ENCODE results near the gene GHSR.
A peak's percentile ranks its signal among the peaks of the same experiment; 100 is the strongest.

The GHSR gene

GRCh38 chr3:172447611-172448579 is at the start of gene GHSR:
Gene GHSR, minus strand, starts transcription at chr3:172448456. Its CDS starts 43 bp downstream, at chr3:172448413.
- DNase-seq (ENCODE audit: low read depth), result no peak

DNA sequence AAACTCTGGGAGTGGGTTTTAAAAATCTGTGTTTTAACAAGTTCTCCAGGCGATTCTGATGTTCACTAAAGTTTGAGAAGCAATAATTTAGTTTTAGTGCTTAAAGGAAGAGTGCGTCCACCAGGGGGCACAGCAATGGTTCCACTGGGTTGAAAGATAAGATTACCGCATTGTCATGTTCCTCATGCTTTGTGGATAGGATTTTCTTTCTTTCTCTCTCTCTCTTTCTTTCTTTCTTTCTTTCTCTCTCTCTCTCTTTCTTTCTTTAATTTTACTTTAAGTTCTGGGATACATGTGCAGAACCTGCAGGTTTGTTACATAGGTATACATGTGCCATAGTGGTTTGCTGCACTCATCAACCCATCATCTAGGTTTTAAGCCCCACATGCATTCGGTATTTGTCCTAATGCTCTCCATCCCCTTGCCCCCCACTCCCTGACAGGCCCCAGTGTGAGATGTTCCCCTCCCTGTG is 42.0 kb upstream of the GHSR start:
- DNase-seq (ENCODE audit: low read depth), result peak; percentile 68

- DNase-seq (ENCODE audit: low read depth), result no peak
Measured at GRCh38 chr3:172478116-172478515, 29.9 kb upstream of the GHSR start.

DNA sequence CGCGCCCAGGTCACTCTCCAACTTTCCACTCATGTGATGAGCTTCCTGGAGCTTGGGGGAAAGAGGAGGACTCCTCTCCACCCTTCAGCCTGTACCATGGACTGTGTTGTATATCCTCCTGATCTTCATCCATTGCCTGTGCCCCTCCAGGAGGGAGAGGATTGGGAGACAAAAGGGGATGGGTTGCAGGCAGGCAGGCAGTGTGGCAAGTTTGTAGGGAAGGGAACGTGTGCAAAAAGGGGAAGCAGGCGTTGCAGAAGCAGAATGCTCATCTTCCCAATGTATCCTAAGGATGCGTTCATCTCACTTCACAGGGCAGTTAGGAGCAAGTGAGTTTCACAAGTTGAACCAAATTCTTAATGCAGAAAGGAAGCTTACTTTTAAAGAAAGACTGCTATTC is 28.1 kb upstream of the GHSR start:
- no peak for DNase-seq (ENCODE audit: low read depth)

DNA sequence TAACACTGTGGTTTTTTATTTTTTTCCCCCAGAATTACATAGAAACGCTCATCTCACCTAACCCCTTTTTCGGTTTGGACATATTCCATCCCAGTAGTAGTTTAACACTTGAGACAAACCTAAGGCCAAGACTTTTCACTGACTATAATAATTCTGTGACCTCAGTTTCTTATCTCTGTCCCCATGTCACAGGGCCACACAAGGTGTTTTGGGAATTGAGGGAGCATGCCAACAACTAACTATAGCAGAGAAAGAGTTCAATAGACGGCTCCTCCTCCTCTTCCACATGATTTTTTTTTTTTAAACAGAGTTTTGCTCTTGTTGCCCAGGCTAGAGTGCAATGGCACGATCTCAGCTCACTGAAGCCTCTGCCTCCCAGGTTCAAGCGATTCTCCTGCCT is 27.4 kb upstream of the GHSR start:
- DNase-seq (ENCODE audit: low read depth), result no peak

GRCh38 chr3:172471903-172472302 is 23.6 kb upstream of the GHSR start:
- DNase-seq (ENCODE audit: low read depth), result no peak

GRCh38 chr3:172470588-172470987 is 22.3 kb upstream of the GHSR start:
- no peak for DNase-seq (ENCODE audit: low read depth)

GRCh38 chr3:172467170-172467824 is 19.0 kb upstream of the GHSR start:
- DNase-seq (ENCODE audit: low read depth), result no peak

GRCh38 chr3:172466553-172467130 is 18.4 kb upstream of the GHSR start:
- no peak for DNase-seq (ENCODE audit: low read depth)

DNA sequence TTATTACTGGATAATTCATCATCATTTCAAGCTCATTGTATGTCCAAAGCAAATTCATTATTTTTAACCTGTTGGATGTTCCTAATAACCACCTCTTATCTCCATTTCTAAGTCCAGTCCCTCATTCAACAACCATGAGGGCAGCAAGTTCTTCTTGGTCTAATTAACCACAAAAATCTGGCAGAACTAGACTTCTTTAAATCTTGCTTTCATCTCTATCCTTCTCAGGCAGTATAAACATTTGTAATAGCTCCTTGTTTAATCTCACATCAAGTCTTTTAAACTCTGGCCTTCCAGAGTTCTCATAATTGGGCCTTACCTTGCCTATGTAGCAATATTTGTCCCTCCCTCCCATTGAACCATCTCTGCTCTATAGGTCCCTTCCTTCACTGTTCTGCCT is 17.0 kb upstream of the GHSR start:
- DNase-seq (ENCODE audit: low read depth), result no peak

DNA sequence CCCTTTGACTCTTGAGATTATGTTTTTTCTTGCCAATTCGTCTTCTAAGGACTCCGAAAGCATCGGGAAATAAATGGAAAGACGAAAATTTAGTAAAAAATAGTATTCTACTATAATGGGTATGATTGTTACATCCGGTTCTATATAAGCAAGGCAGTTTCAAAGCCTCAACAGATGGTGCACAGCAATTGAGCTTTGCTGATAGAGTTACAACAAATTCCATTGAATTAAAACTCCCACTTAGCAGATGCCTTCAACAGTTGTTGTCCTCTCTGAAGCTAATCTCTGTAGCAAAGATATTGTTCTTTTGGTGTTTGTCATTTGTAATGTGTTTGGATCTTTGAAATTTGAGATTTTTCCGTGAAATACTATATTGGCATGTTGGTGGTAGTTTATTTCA is 16.1 kb upstream of the GHSR start:
- no peak for DNase-seq (ENCODE audit: low read depth)

GRCh38 chr3:172461530-172462138 is 13.4 kb upstream of the GHSR start:
- DNase-seq (ENCODE audit: low read depth), result no peak

DNA sequence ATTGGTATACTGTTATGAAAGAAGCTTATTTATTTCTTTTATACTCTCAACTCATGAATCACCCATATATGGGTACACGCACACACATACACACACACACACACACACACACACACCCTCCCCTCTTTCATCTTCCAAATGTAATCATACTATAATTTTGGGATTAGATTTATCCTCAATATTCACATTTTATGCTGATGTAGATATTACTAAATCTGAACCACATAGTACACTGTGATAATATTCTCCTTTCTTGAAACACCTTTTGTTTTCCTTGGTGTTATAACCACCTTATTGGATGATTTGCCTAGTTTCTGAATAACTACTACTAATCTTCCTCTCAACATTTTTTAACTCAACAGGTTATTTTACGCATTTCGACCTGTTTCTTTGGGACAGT is 8.1 kb upstream of the GHSR start:
- no peak for DNase-seq (ENCODE audit: low read depth)

- no peak for DNase-seq (ENCODE audit: low read depth)
Measured at GRCh38 chr3:172454180-172454579, 5.9 kb upstream of the GHSR start.

- DNase-seq (ENCODE audit: low read depth), result no peak
Measured at GRCh38 chr3:172449466-172450149, 1.4 kb upstream of the GHSR start.

GRCh38 chr3:172448661-172449465 is 607 bp upstream of the GHSR start:
- DNase-seq (ENCODE audit: low read depth), result no peak

DNA sequence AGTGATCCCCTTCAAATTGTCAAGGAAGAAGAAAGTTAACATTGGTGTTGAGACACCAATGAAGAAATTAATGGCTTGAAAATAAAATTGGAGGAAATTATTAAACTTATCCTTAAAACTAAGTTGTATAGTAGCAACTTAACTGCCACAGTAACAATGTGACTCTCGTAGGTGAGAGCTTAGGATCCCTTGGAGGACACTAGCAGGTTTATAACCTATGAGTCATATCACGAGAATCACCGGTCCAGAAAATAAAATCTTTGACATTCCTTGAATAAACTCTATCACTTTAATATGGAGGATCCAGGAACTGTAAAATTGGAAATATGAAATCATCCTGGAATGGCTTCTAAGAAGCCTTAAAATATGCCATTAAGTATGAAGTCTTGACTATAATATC is 2.1 kb downstream of the GHSR start:
- no peak for DNase-seq (ENCODE audit: low read depth)

DNA sequence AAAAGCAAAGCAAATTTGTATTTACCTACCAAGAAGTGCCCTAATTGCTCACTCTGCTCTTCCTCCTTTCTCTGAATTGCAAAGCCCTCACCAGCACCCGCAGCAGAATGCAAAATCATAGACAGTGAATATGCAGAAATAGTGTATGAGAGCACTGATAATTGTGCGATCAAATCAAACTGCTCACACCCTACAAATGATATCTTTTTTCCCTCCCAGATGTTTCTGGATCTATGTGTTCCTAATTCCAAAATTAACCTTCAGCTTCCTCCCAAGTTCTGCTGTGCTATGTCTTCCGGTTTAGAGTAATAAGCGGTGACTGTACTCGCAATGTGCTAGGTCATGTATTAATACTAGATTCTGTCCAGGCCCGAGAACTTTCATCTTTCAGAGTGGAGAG is 3.4 kb downstream of the GHSR start:
- DNase-seq (ENCODE audit: low read depth), result no peak

DNA sequence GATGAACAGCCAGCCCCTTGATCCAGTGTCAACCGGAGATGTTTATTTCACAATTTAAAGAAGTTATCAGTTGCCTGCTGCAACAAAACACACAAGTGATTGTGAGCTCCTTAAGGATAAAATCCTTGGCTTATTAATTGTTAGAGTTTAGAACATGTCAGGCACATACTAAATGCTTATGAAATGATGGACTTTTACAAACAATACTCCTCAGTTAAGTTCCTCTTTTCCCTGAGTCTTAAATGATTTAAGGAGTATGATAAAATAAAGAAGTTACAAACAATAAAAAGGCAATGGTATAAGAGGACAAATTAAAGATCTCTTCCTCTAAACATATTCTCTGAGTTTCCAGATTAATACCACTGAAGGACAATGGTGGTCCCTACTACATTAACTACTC is 5.7 kb downstream of the GHSR start:
- no peak for DNase-seq (ENCODE audit: low read depth)

GRCh38 chr3:172441581-172441980 is 6.7 kb downstream of the GHSR start:
- DNase-seq (ENCODE audit: low read depth), result no peak

DNA sequence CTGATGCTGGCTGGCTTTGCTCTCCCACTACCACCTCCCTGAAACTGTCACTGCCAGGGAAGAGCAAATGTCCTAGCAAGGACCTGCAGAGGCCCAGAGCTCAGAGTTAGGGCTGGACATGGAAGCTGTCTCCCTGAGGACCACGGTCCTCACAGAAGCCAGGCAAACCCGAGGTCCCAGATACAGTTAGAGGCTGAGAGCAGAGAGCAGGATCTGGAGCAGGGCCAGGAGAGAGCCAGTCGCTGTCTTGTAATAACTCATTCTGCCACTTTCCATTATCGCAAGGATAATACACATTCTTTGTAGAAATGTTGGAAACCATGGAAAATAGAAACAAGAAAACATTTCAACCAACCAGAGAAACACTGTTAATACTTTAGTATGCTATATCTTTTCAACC is 10.1 kb downstream of the GHSR start:
- DNase-seq (ENCODE audit: low read depth), result no peak

All from stimulated activated CD8-positive, alpha-beta memory T cell treated with anti-CD3 and anti-CD28 coated beads, Interleukin-7, amount 100 ng/mL, for 24 hours (primary cell).